GM12892 (cell line): Measurements from ENCODE around the gene SPG11.

ENCODE experiments used
- POLR2A ChIP-seq: IDR thresholded peaks from 2 replicates; pipeline ENCODE4 v1.6.1; 2011; ENCODE audit warnings: low read depth, low read length, control low read depth
- POLR2AphosphoS5 ChIP-seq: IDR thresholded peaks from 2 replicates; pipeline ENCODE4 v1.6.1; 2011; ENCODE audit warnings: low read depth, low read length, control low read depth

- no peak for TF ChIP-seq POLR2A
- no peak for TF ChIP-seq POLR2AphosphoS5
Measured at GRCh38 chr15:44692659-44693058, 29.2 kb upstream of the SPG11 start.
